IPS-20b (cell line): Measurements from ENCODE around the gene LRCH4.

Experiments
- H3K27ac ChIP-seq: one replicate; pipeline ENCODE4 v1.5.1; 2013; ENCODE audit warnings: low read length
- H3K27me3 ChIP-seq: 2 replicates; pipeline ENCODE4 v1.6.1; 2013; ENCODE audit warnings: mild to moderate bottlenecking, low read length, inconsistent platforms; ENCODE audit not compliant: insufficient read depth
- H3K36me3 ChIP-seq: 2 replicates; pipeline ENCODE4 v1.6.1; 2013; ENCODE audit warnings: low read depth, mild to moderate bottlenecking, inconsistent platforms, low read length, moderate library complexity; ENCODE audit not compliant: insufficient read depth
- H3K4me1 ChIP-seq: 2 replicates; pipeline ENCODE4 v1.6.1; 2013; ENCODE audit warnings: mild to moderate bottlenecking, control low read depth, inconsistent platforms, low read length, moderate library complexity; ENCODE audit not compliant: insufficient read depth
- H3K4me3 ChIP-seq: 2 replicates; pipeline ENCODE4 v1.5.1; 2013; ENCODE audit warnings: mild to moderate bottlenecking, low read length, inconsistent platforms
- H3K9ac ChIP-seq: 2 replicates; pipeline ENCODE4 v1.6.1; 2013; ENCODE audit warnings: low read depth, mild to moderate bottlenecking, inconsistent platforms, low read length, moderate library complexity
- H3K9me3 ChIP-seq: 2 replicates; pipeline ENCODE4 v1.6.1; 2013; ENCODE audit warnings: mild to moderate bottlenecking, low read depth, low read length, inconsistent platforms; ENCODE audit not compliant: insufficient read depth

LRCH4 gene

GRCh38 chr7:100585511-100586265 lies at the start of gene LRCH4:
LRCH4 (minus strand) TSS chr7:100586129; CDS start chr7:100586100, 29 bp downstream.
- no peaks in the 10 kb centered on the region for H3K9me3 ChIP-seq

GRCh38 chr7:100632951-100633717 lies 47.2 kb upstream of the LRCH4 start:
- Histone ChIP-seq H3K9me3 (no peaks in the 10 kb centered on the region), H3K27ac (no peak overlapping the region), H3K4me1 (no peaks in the 10 kb centered on the region), H3K27me3 (peaks cover 28% of the 10 kb centered on the region), H3K9ac (peak overlapping the region; percentile 73; the same call in 1 of the 2 replicates), H3K4me3 (peak overlapping the region; percentile 68), H3K36me3 (no peaks in the 10 kb centered on the region)

More at GRCh38 chr7:100585511-100586265, at the start of gene LRCH4:
- Histone ChIP-seq H3K4me1 (peaks cover 11% of the 10 kb centered on the region; the same call in 1 of the 2 replicates), H3K9ac (peak within 1 kb of the TSS; percentile 88; the same call in 1 of the 2 replicates), H3K36me3 (peaks cover 19% of the 10 kb centered on the region), H3K27me3 (peaks cover 9% of the 10 kb centered on the region; the same call in 1 of the 2 replicates), H3K4me3 (peak within 1 kb of the TSS; percentile 88), H3K27ac (peak within 1 kb of the TSS; percentile 42)

- H3K27me3 ChIP-seq: peaks cover 42% of the 10 kb centered on the region
- H3K27ac ChIP-seq: no peak overlapping the region
- no peak overlapping the region for H3K4me3 ChIP-seq
- peaks cover 4% of the 10 kb centered on the region; the same call in 1 of the 2 replicates for H3K4me1 ChIP-seq
- H3K9me3 ChIP-seq: no peaks in the 10 kb centered on the region
- no peaks in the 10 kb centered on the region for H3K36me3 ChIP-seq
- no peak overlapping the region for H3K9ac ChIP-seq
These were observed 44.1 kb upstream of the LRCH4 start for GRCh38 chr7:100630066-100630465.

- Histone ChIP-seq H3K27me3 (peaks cover 37% of the 10 kb centered on the region), H3K9me3 (no peaks in the 10 kb centered on the region), H3K36me3 (no peaks in the 10 kb centered on the region), H3K27ac (no peak overlapping the region), H3K4me1 (peaks cover 4% of the 10 kb centered on the region; the same call in 1 of the 2 replicates), H3K9ac (no peak overlapping the region), H3K4me3 (no peak overlapping the region)
These were observed 43.3 kb upstream of the LRCH4 start for GRCh38 chr7:100629117-100629716.

- Histone ChIP-seq H3K27me3 (peaks cover 20% of the 10 kb centered on the region), H3K4me1 (peaks cover 4% of the 10 kb centered on the region; the same call in 1 of the 2 replicates), H3K36me3 (no peaks in the 10 kb centered on the region), H3K9me3 (no peaks in the 10 kb centered on the region), H3K9ac (peak overlapping the region; percentile 45; the same call in 1 of the 2 replicates), H3K4me3 (peak overlapping the region; percentile 69; the same call in 1 of the 2 replicates), H3K27ac (no peak overlapping the region)
These were observed 41.3 kb upstream of the LRCH4 start for GRCh38 chr7:100627238-100627549.

- peaks cover 15% of the 10 kb centered on the region for H3K27me3 ChIP-seq
- no peaks in the 10 kb centered on the region for H3K36me3 ChIP-seq
- peaks cover 4% of the 10 kb centered on the region; the same call in 1 of the 2 replicates for H3K4me1 ChIP-seq
- peak overlapping the region; percentile 69 for H3K4me3 ChIP-seq
- H3K9me3 ChIP-seq: no peaks in the 10 kb centered on the region
- H3K27ac ChIP-seq: no peak overlapping the region
- H3K9ac ChIP-seq: peak overlapping the region; percentile 45; the same call in 1 of the 2 replicates
These were observed 40.8 kb upstream of the LRCH4 start for GRCh38 chr7:100626530-100627237.

GRCh38 chr7:100626055-100626454 lies 40.1 kb upstream of the LRCH4 start:
- Histone ChIP-seq H3K4me3 (peak overlapping the region; percentile 69), H3K27ac (no peak overlapping the region), H3K9ac (peak overlapping the region; percentile 41; the same call in 1 of the 2 replicates), H3K27me3 (peaks cover 14% of the 10 kb centered on the region), H3K9me3 (no peaks in the 10 kb centered on the region), H3K4me1 (peaks cover 4% of the 10 kb centered on the region; the same call in 1 of the 2 replicates), H3K36me3 (no peaks in the 10 kb centered on the region)

- H3K9ac ChIP-seq: no peak overlapping the region
- no peaks in the 10 kb centered on the region for H3K9me3 ChIP-seq
- H3K27me3 ChIP-seq: peaks cover 14% of the 10 kb centered on the region
- H3K4me3 ChIP-seq: no peak overlapping the region
- no peaks in the 10 kb centered on the region for H3K36me3 ChIP-seq
- peaks cover 4% of the 10 kb centered on the region; the same call in 1 of the 2 replicates for H3K4me1 ChIP-seq
- no peak overlapping the region for H3K27ac ChIP-seq
These were observed 38.3 kb upstream of the LRCH4 start for GRCh38 chr7:100623951-100624824.

GRCh38 chr7:100621554-100621953 lies 35.6 kb upstream of the LRCH4 start:
- Histone ChIP-seq H3K9me3 (no peaks in the 10 kb centered on the region), H3K27me3 (peaks cover 14% of the 10 kb centered on the region), H3K9ac (no peak overlapping the region), H3K36me3 (no peaks in the 10 kb centered on the region), H3K4me1 (peaks cover 4% of the 10 kb centered on the region; the same call in 1 of the 2 replicates), H3K4me3 (no peak overlapping the region), H3K27ac (no peak overlapping the region)

- no peak overlapping the region for H3K4me3 ChIP-seq
- no peaks in the 10 kb centered on the region for H3K9me3 ChIP-seq
- H3K4me1 ChIP-seq: no peaks in the 10 kb centered on the region
- H3K27me3 ChIP-seq: peaks cover 7% of the 10 kb centered on the region
- no peak overlapping the region for H3K27ac ChIP-seq
- H3K36me3 ChIP-seq: no peaks in the 10 kb centered on the region
- H3K9ac ChIP-seq: no peak overlapping the region
These were observed 34.9 kb upstream of the LRCH4 start for GRCh38 chr7:100620804-100621203.
